Endothelial cell (in vitro differentiated cells): ENCODE results near the gene UBLCP1. TPM values are rescaled to one million over a fixed set of nuclear protein-coding genes. Genes with fewer than 3 reads are reported as not detected.

Source experiments
- DNase-seq: peaks from one replicate; pipeline ENCODE4 v3.0.0; 2021; ENCODE audit warnings: low spot score
- H3K27ac Mint-ChIP-seq: one replicate; pipeline ENCODE4 v1.8.0; 2021; ENCODE audit warnings: mixed read lengths, inconsistent platforms; ENCODE audit not compliant: unreplicated experiment
- H3K27me3 Mint-ChIP-seq: one replicate; pipeline ENCODE4 v1.8.0; 2021; ENCODE audit warnings: mild to moderate bottlenecking, moderate library complexity, mixed read lengths, inconsistent platforms; ENCODE audit not compliant: unreplicated experiment
- H3K36me3 Mint-ChIP-seq: one replicate; pipeline ENCODE4 v1.8.0; 2021; ENCODE audit warnings: mild to moderate bottlenecking, low read depth, mixed read lengths, inconsistent platforms; ENCODE audit not compliant: unreplicated experiment
- H3K4me1 Mint-ChIP-seq: one replicate; pipeline ENCODE4 v1.8.0; 2021; ENCODE audit warnings: mild to moderate bottlenecking, mixed read lengths, inconsistent platforms; ENCODE audit not compliant: unreplicated experiment
- H3K4me3 Mint-ChIP-seq: one replicate; pipeline ENCODE4 v1.8.0; 2021; ENCODE audit warnings: mild to moderate bottlenecking, mixed read lengths, inconsistent platforms; ENCODE audit not compliant: unreplicated experiment
- H3K9me3 Mint-ChIP-seq: one replicate; pipeline ENCODE4 v1.8.0; 2021; ENCODE audit warnings: mixed read lengths, inconsistent platforms; ENCODE audit not compliant: unreplicated experiment
- total RNA-seq: library from RNA; stranded (reverse); fragmentation: NEBNext Ultra II Directional; extraction: Animal tissue kit (Norgen Biotek cat#: 25700); gene quantifications from one replicate; pipeline ENCODE4 v1.2.1, GENCODE V29; 2021; ENCODE audit not compliant: unreplicated experiment
- TF ChIP-seq, protein P1 (sequence below): fragments of 200-600 bp; sonication (generic); IDR thresholded peaks from one replicate; pipeline ENCODE4 v1.5.0; 2021; ENCODE audit warnings: antibody characterized with exemption; ENCODE audit not compliant: unreplicated experiment

UBLCP1 gene
- total RNA-seq, 1 donor from 2014 or later = 24.5 TPM

DNA sequence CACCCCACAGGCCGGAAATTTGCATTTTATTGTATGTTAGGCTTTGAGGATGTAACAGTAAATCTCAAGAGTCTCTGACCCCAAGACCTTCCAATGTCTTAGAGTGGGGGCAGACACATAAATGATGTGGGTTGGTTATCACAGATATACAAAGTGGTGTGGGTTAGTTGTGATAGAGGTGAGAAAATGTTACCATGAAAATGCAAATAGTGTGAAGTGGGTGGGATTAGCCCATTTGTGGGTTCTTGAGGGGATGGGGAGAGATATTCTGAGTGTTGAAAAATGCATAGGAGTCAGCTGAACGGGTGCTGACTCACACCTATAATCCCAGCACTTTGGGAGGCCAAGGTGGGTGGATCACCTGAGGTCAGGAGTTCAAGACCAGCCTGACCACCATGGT, 45.9 kb upstream of the UBLCP1 start:
- Mint-ChIP-seq H3K36me3 (no peaks in the 10 kb centered on the region), H3K9me3 (no peaks in the 10 kb centered on the region), H3K4me1 (peaks cover 5% of the 10 kb centered on the region), H3K27ac (no peak overlapping the region), H3K4me3 (no peak overlapping the region), H3K27me3 (peaks cover 1% of the 10 kb centered on the region)
- TF ChIP-seq, protein P1, sequence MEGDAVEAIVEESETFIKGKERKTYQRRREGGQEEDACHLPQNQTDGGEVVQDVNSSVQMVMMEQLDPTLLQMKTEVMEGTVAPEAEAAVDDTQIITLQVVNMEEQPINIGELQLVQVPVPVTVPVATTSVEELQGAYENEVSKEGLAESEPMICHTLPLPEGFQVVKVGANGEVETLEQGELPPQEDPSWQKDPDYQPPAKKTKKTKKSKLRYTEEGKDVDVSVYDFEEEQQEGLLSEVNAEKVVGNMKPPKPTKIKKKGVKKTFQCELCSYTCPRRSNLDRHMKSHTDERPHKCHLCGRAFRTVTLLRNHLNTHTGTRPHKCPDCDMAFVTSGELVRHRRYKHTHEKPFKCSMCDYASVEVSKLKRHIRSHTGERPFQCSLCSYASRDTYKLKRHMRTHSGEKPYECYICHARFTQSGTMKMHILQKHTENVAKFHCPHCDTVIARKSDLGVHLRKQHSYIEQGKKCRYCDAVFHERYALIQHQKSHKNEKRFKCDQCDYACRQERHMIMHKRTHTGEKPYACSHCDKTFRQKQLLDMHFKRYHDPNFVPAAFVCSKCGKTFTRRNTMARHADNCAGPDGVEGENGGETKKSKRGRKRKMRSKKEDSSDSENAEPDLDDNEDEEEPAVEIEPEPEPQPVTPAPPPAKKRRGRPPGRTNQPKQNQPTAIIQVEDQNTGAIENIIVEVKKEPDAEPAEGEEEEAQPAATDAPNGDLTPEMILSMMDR = no peak
- DNase-seq = no peak

DNA sequence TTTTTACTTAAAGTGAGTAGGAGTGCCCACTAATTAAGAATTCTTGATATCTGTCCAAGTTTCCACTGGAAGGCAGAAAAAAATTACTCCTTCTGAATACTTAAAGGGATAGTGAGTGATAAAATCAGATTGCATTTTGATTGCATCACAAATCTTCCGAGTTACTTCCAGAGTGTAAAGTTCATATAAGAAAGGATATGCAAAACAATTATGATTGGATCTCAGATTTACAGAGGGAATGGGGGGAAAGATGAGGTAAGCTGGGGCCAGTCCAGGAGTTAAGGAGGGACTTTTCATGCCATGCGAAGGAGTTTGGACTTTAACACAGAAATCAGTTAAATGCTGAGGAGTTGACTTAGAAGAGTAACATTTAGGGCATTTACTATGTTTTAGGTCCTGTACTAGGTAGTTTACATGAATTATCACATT, 44.5 kb upstream of the UBLCP1 start:
- Mint-ChIP-seq H3K4me1 (peaks cover 3% of the 10 kb centered on the region), H3K27me3 (peaks cover 4% of the 10 kb centered on the region), H3K27ac (no peak overlapping the region), H3K9me3 (no peaks in the 10 kb centered on the region), H3K4me3 (no peak overlapping the region), H3K36me3 (no peaks in the 10 kb centered on the region)
- no peak for DNase-seq
- TF ChIP-seq, protein P1 = no peak

DNA sequence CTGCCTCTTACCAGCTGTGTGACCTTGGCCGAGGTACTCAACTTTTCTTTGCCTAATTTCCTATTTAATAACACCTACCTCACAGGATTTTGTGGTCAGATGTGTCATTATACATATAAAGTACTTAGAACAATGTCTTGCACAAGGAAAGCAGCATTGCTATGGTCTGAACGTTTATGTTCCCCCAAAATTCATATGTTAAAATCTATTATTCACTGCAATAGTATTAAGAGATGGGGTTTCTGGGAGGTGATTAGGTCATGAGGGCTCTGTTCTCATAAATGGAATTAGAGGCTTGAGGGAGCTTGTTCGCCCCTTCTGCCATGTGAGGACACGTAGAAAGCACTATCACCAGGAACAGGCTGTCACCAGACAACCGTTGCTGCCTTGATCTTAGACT, 42.9 kb upstream of the UBLCP1 start:
- Mint-ChIP-seq H3K36me3 (no peaks in the 10 kb centered on the region), H3K9me3 (no peaks in the 10 kb centered on the region), H3K4me3 (no peak overlapping the region), H3K27ac (no peak overlapping the region), H3K4me1 (peaks cover 3% of the 10 kb centered on the region), H3K27me3 (peaks cover 4% of the 10 kb centered on the region)
- TF ChIP-seq, protein P1 = no peak
- DNase-seq = no peak

DNA sequence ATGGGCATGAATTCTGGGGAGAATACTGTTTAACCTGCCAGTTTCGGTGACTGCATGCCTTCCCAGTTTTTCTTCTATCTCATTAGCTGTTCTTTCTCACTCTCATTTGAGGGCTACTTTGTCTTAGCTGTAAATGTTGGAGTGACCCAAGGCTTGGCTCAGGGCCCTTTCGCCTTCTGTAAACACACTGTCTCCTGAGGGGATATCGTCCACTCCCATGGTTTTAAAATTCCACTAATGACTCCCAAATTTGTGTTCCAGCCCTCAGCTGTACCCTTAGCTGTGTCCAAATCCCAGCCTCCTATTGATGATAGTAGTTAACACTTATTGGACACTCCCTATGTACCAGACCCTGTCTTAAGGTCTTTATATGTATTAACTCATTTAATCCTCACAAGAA, 39.6 kb upstream of the UBLCP1 start:
- no peak overlapping the region for H3K27ac Mint-ChIP-seq
- H3K4me1 Mint-ChIP-seq = no peaks in the 10 kb centered on the region
- H3K9me3 Mint-ChIP-seq = no peaks in the 10 kb centered on the region
- H3K36me3 Mint-ChIP-seq = no peaks in the 10 kb centered on the region
- H3K4me3 Mint-ChIP-seq = no peak overlapping the region
- no peak for DNase-seq
- TF ChIP-seq, protein P1 = no peak
- H3K27me3 Mint-ChIP-seq = peaks cover 3% of the 10 kb centered on the region

DNA sequence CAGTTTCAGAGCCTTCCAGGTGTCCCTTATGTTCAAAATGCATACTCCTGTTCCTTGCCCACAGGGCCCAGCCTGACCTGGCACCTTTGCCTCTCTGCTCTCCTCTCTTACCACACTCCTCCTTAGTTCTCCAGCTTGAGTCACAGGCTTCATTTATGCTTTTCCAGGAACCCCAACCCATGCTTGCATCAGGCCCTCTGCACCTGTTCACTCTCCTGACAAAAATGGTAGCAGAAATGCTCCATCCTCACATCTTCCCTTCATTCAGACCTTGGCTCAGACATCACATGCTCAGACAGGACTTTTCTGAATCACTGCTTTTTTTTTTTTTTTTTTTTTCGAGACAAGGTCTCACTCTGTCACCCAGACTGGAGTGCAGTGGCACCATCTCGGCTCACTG, 38.6 kb upstream of the UBLCP1 start:
- H3K27ac Mint-ChIP-seq = no peak overlapping the region
- no peaks in the 10 kb centered on the region for H3K36me3 Mint-ChIP-seq
- DNase-seq = no peak
- peaks cover 3% of the 10 kb centered on the region for H3K27me3 Mint-ChIP-seq
- no peaks in the 10 kb centered on the region for H3K4me1 Mint-ChIP-seq
- H3K9me3 Mint-ChIP-seq = no peaks in the 10 kb centered on the region
- TF ChIP-seq, protein P1 = no peak
- H3K4me3 Mint-ChIP-seq = no peak overlapping the region
